T-cell (primary cell): ENCODE measurements around the gene PRICKLE2. TPM values are rescaled to one million over a fixed set of nuclear protein-coding genes. Genes with fewer than 3 reads are reported as not detected.

ENCODE experiments used
- ATAC-seq, 4 experiments: fragments of 200-7000 bp in 3 of 4; fragments of 150-1000 bp in 1 of 4; cut with Tn5 transposase; replicated peaks in 1 of 4; 1 replicate in 3 of 4; 2 replicates in 1 of 4; pipeline ENCODE4 v1.10.0; 2021; ENCODE audit warnings: moderate library complexity in 3 of 4, mild to moderate bottlenecking in 2 of 4, moderate number of reproducible peaks in 1 of 4
- CTCF ChIA-PET, 2 donors: fragments of 300-600 bp; sonication (Branson Sonifier 250); formaldehyde crosslinking; loops; one replicate each; lab custom pipeline; 2022; ENCODE audit warnings: antibody characterized with exemption in 2 of 2; lab: Charles Lee
- POLR2A ChIA-PET, 2 donors: fragments of 300-600 bp; sonication (Branson Sonifier 250); formaldehyde crosslinking; loops; one replicate each; lab custom pipeline; 2022; ENCODE audit warnings: antibody characterized with exemption in 2 of 2; lab: Charles Lee
- DNase-seq, 35 experiments: peaks; one replicate each; pipeline versions ENCODE4 v3.0.0 to v3.0.0-alpha.2; 2013 to 2023
- H3K27ac ChIP-seq: one replicate; pipeline ENCODE4 v1.5.1; 2013; ENCODE audit warnings: low read length
- H3K27me3 ChIP-seq, 2 experiments: replicated peaks in 1 of 2; 1 replicate in 1 of 2; 2 replicates in 1 of 2; pipeline versions ENCODE4 v1.6.1 to v1.7.0; 2013; ENCODE audit warnings: low read length in 1 of 2, mixed read lengths in 1 of 2; ENCODE audit not compliant: control insufficient read depth in 2 of 2, insufficient read depth in 2 of 2; ENCODE audit errors: extremely low read depth in 1 of 2
- H3K36me3 ChIP-seq, 2 donors: 1 replicate in 1 of 2; 2 replicates in 1 of 2; pipeline versions ENCODE4 v1.6.1 to v1.7.0; 2013; ENCODE audit warnings: low read length in 1 of 2; ENCODE audit not compliant: control insufficient read depth in 2 of 2, insufficient read depth in 1 of 2; ENCODE audit errors: extremely low read depth in 1 of 2
- H3K4me1 ChIP-seq, 2 experiments: 1 replicate in 1 of 2; 2 replicates in 1 of 2; pipeline versions ENCODE4 v1.6.1 to v1.7.0; 2013; ENCODE audit warnings: low read length in 2 of 2, mixed read lengths in 1 of 2; ENCODE audit not compliant: insufficient read depth in 2 of 2, control insufficient read depth in 1 of 2; ENCODE audit errors: extremely low read depth in 1 of 2
- H3K4me3 ChIP-seq, 2 donors: 1 replicate in 1 of 2; 2 replicates in 1 of 2; pipeline versions ENCODE4 v1.5.1 to v1.7.0; 2013; ENCODE audit warnings: mild to moderate bottlenecking in 2 of 2, low read length in 1 of 2, moderate library complexity in 1 of 2; ENCODE audit not compliant: control insufficient read depth in 1 of 2; ENCODE audit errors: extremely low read depth in 1 of 2
- H3K9me3 ChIP-seq: 2 replicates; pipeline ENCODE4 v1.7.0; 2013
- H3K27ac Mint-ChIP-seq, 2 donors: one replicate each; pipeline ENCODE4 v1.8.0; 2020 to 2021; ENCODE audit warnings: mild to moderate bottlenecking in 2 of 2, mixed read lengths in 2 of 2
- H3K27me3 Mint-ChIP-seq, 2 donors: one replicate each; pipeline ENCODE4 v1.8.0; 2021 to 2022; ENCODE audit warnings: mixed read lengths in 2 of 2
- H3K36me3 Mint-ChIP-seq: one replicate; pipeline ENCODE4 v1.8.0; 2021; ENCODE audit warnings: mixed read lengths
- H3K4me1 Mint-ChIP-seq, 3 donors: one replicate each; pipeline ENCODE4 v1.8.0; 2020 to 2022; ENCODE audit warnings: mixed read lengths in 3 of 3, mild to moderate bottlenecking in 1 of 3
- H3K4me3 Mint-ChIP-seq, 3 donors: one replicate each; pipeline ENCODE4 v1.8.0; 2020 to 2022; ENCODE audit warnings: mild to moderate bottlenecking in 3 of 3, mixed read lengths in 3 of 3, moderate library complexity in 3 of 3
- H3K9me3 Mint-ChIP-seq, 3 donors: one replicate each; pipeline ENCODE4 v1.8.0; 2020 to 2022; ENCODE audit warnings: mixed read lengths in 3 of 3
- WGBS: methylation state at CpG from one replicate; pipeline ENCODE4 v1.1.5; 2013; ENCODE audit warnings: missing lambda C conversion rate; ENCODE audit not compliant: insufficient coverage; 5-methylcytosine and 5-hydroxymethylcytosine counted together
- total RNA-seq, 35 experiments: library from RNA in 6 of 35; stranded (reverse) in 6 of 35; fragments of 120-200 nt in 1 of 35; gene quantifications; one replicate each; pipeline versions ENCODE4 v1.2.1 to v1.2.4 and lab custom pipeline; 2013 to 2026

Gene PRICKLE2
- total RNA-seq, 5 donors from 2014 or later (not counting 1 experiment from before 2014, with no cell fraction given) = 0.06 to 0.13 (median 0.09) TPM; not detected in 2

GRCh38 chr3:64209866-64210621 is 15.2 kb downstream of the PRICKLE2 start:
- no peaks in the 10 kb centered on the region for H3K36me3 Mint-ChIP-seq
- CTCF ChIA-PET = no interaction called here
- Histone ChIP-seq H3K4me3 (no peak overlapping the region), H3K27me3 (peaks cover 0 to 6% of the 10 kb centered on the region in 2 experiments), H3K9me3 (no peaks in the 10 kb centered on the region), H3K4me1 (no peaks in the 10 kb centered on the region), H3K27ac (no peak overlapping the region), H3K36me3 (no peaks in the 10 kb centered on the region)
- POLR2A ChIA-PET = no interaction called here
- H3K27ac Mint-ChIP-seq = no peak overlapping the region
- H3K4me1 Mint-ChIP-seq = no peaks in the 10 kb centered on the region
- no peak for ATAC-seq
- DNase-seq = no peak
- 67% methylated on average over 4 of the region's 12 CpGs for WGBS
- peaks cover 0 to 9% (median 0%) of the 10 kb centered on the region in 3 donors for H3K9me3 Mint-ChIP-seq
- H3K27me3 Mint-ChIP-seq = peaks cover 0 to 1% of the 10 kb centered on the region in 2 donors
- H3K4me3 Mint-ChIP-seq = no peak overlapping the region

GRCh38 chr3:64207289-64208080 is 17.8 kb downstream of the PRICKLE2 start:
- Histone ChIP-seq H3K36me3 (no peaks in the 10 kb centered on the region), H3K4me3 (no peak overlapping the region), H3K27me3 (peaks cover 0 to 6% of the 10 kb centered on the region in 2 experiments), H3K4me1 (no peaks in the 10 kb centered on the region), H3K27ac (no peak overlapping the region), H3K9me3 (no peaks in the 10 kb centered on the region)
- Mint-ChIP-seq H3K4me3 (no peak overlapping the region), H3K27ac (no peak overlapping the region), H3K4me1 (no peaks in the 10 kb centered on the region), H3K9me3 (peaks cover 0 to 9% (median 0%) of the 10 kb centered on the region in 3 donors), H3K27me3 (peaks cover 6 to 11% of the 10 kb centered on the region in 2 donors), H3K36me3 (no peaks in the 10 kb centered on the region)
- 89% methylated on average over 5 of the region's 14 CpGs for WGBS
- ChIA-PET POLR2A (no interaction called here), CTCF (no interaction called here)
- DNase-seq = no peak
- ATAC-seq = no peak

GRCh38 chr3:64203969-64204908 is 21.0 kb downstream of the PRICKLE2 start:
- CTCF ChIA-PET = no interaction called here

GRCh38 chr3:64203216-64203615 is 22.1 kb downstream of the PRICKLE2 start:
- H3K9me3 Mint-ChIP-seq = peaks cover 0 to 3% (median 0%) of the 10 kb centered on the region in 3 donors
- no peak for ATAC-seq
- CTCF ChIA-PET = no interaction called here
- no CpG with 5 or more reads among the region's 2 CpGs for whole genome bisulfite sequencing
- DNase-seq = no peak
- Histone ChIP-seq H3K27ac (no peak overlapping the region), H3K9me3 (no peaks in the 10 kb centered on the region), H3K4me3 (no peak overlapping the region), H3K36me3 (no peaks in the 10 kb centered on the region), H3K4me1 (no peaks in the 10 kb centered on the region), H3K27me3 (peaks cover 0 to 3% of the 10 kb centered on the region in 2 experiments)
- H3K27ac Mint-ChIP-seq = no peak overlapping the region
- H3K27me3 Mint-ChIP-seq = peaks cover 7 to 11% of the 10 kb centered on the region in 2 donors
- no peaks in the 10 kb centered on the region for H3K36me3 Mint-ChIP-seq
- no peaks in the 10 kb centered on the region for H3K4me1 Mint-ChIP-seq
- no peak overlapping the region for H3K4me3 Mint-ChIP-seq
- POLR2A ChIA-PET = no interaction called here

More at GRCh38 chr3:64203969-64204908, 21.0 kb downstream of the PRICKLE2 start:
- WGBS = no CpG with 5 or more reads among the region's 7 CpGs
- Mint-ChIP-seq H3K4me1 (no peaks in the 10 kb centered on the region), H3K36me3 (no peaks in the 10 kb centered on the region), H3K27ac (no peak overlapping the region), H3K9me3 (peaks cover 0 to 3% (median 0%) of the 10 kb centered on the region in 3 donors), H3K27me3 (peaks cover 7 to 11% of the 10 kb centered on the region in 2 donors), H3K4me3 (no peak overlapping the region)
- H3K9me3 ChIP-seq = no peaks in the 10 kb centered on the region
- DNase-seq (no peak), ATAC-seq (no peak)
- H3K4me3 ChIP-seq = no peak overlapping the region
- peaks cover 0 to 3% of the 10 kb centered on the region in 2 experiments for H3K27me3 ChIP-seq
- no peaks in the 10 kb centered on the region for H3K4me1 ChIP-seq
- POLR2A ChIA-PET = no interaction called here
- H3K36me3 ChIP-seq = no peaks in the 10 kb centered on the region
- no peak overlapping the region for H3K27ac ChIP-seq

GRCh38 chr3:64199932-64200331 is 25.3 kb downstream of the PRICKLE2 start:
- ATAC-seq = no peak

More at GRCh38 chr3:64199932-64200331, 25.3 kb downstream of the PRICKLE2 start:
- no peak overlapping the region for H3K27ac Mint-ChIP-seq
- no peaks in the 10 kb centered on the region for H3K36me3 ChIP-seq
- no peaks in the 10 kb centered on the region for H3K27me3 ChIP-seq
- DNase-seq = no peak
- CTCF ChIA-PET = no interaction called here
- no peaks in the 10 kb centered on the region for H3K4me1 Mint-ChIP-seq
- H3K9me3 Mint-ChIP-seq = peaks cover 0 to 9% (median 5%) of the 10 kb centered on the region in 3 donors
- peaks cover 6 to 14% of the 10 kb centered on the region in 2 donors for H3K27me3 Mint-ChIP-seq
- no peak overlapping the region for H3K27ac ChIP-seq
- POLR2A ChIA-PET = no interaction called here
- H3K4me3 ChIP-seq = no peak overlapping the region
- WGBS = 58% methylated on average over 2 of the region's 2 CpGs
- no peaks in the 10 kb centered on the region for H3K36me3 Mint-ChIP-seq
- no peak overlapping the region for H3K4me3 Mint-ChIP-seq
- no peaks in the 10 kb centered on the region for H3K9me3 ChIP-seq
- no peaks in the 10 kb centered on the region for H3K4me1 ChIP-seq
